Natural killer cell (primary cell): ENCODE data around the gene IFT81. TPM values are rescaled to one million over a fixed set of nuclear protein-coding genes. Genes with fewer than 3 reads are reported as not detected.

Experiments
- ATAC-seq, 3 donors: fragments of 150-1000 bp in 2 of 3; fragments of 200-7000 bp in 1 of 3; cut with Tn5 transposase; 1 replicate in 1 of 3; 2 replicates in 2 of 3; pipeline ENCODE4 v1.10.0; 2021; ENCODE audit warnings: mild to moderate bottlenecking in 2 of 3, moderate library complexity in 2 of 3
- DNase-seq, 2 donors: peaks; one replicate each; pipeline versions ENCODE4 v3.0.0 to v3.0.0-alpha.2; 2013 to 2021; ENCODE audit warnings: mixed read lengths in 1 of 2
- H3K27ac ChIP-seq: one replicate; pipeline ENCODE4 v1.5.1; 2013; ENCODE audit warnings: mild to moderate bottlenecking, low read length
- H3K27me3 ChIP-seq: one replicate; pipeline ENCODE4 v1.6.1; 2013; ENCODE audit warnings: low read length; ENCODE audit not compliant: control insufficient read depth, insufficient read depth
- H3K36me3 ChIP-seq: one replicate; pipeline ENCODE4 v1.6.1; 2013; ENCODE audit warnings: low read length; ENCODE audit not compliant: control insufficient read depth, insufficient read depth
- H3K4me1 ChIP-seq: one replicate; pipeline ENCODE4 v1.6.1; 2013; ENCODE audit warnings: low read length; ENCODE audit not compliant: control insufficient read depth, insufficient read depth
- H3K4me3 ChIP-seq: one replicate; pipeline ENCODE4 v1.5.1; 2013; ENCODE audit warnings: low read length
- H3K9me3 ChIP-seq: one replicate; pipeline ENCODE4 v1.6.1; 2013; ENCODE audit warnings: low read length; ENCODE audit not compliant: control insufficient read depth, insufficient read depth
- H3K27ac Mint-ChIP-seq, 2 donors: one replicate each; pipeline ENCODE4 v1.8.0; 2022; ENCODE audit warnings: mild to moderate bottlenecking in 2 of 2, mixed read lengths in 2 of 2, moderate library complexity in 1 of 2
- H3K27me3 Mint-ChIP-seq, 2 donors: one replicate each; pipeline ENCODE4 v1.8.0; 2022; ENCODE audit warnings: low read depth in 2 of 2, mixed read lengths in 2 of 2
- H3K36me3 Mint-ChIP-seq: one replicate; pipeline ENCODE4 v1.8.0; 2022; ENCODE audit warnings: mixed read lengths
- H3K4me1 Mint-ChIP-seq, 2 donors: one replicate each; pipeline ENCODE4 v1.8.0; 2022; ENCODE audit warnings: mixed read lengths in 2 of 2
- H3K4me3 Mint-ChIP-seq: one replicate; pipeline ENCODE4 v1.8.0; 2022; ENCODE audit warnings: mild to moderate bottlenecking, moderate library complexity, mixed read lengths
- H3K9me3 Mint-ChIP-seq, 2 donors: one replicate each; pipeline ENCODE4 v1.8.0; 2022; ENCODE audit warnings: mixed read lengths in 2 of 2
- WGBS: methylation state at CpG from one replicate; pipeline ENCODE4 v1.1.7; 2013; ENCODE audit warnings: missing lambda C conversion rate; ENCODE audit not compliant: insufficient coverage; 5-methylcytosine and 5-hydroxymethylcytosine counted together
- intact Hi-C: fragments of 100-400 bp; cut with micrococcal nuclease; formaldehyde crosslinking; loops from one replicate; pipeline ENCODE4 v1.14.2; 2022
- total RNA-seq, 4 donors: library from RNA; stranded (reverse); fragments of 120-200 nt in 1 of 4; gene quantifications; one replicate each; pipeline versions ENCODE4 v1.2.3 to v1.2.4, GENCODE V29; 2013 to 2022
- TF ChIP-seq, protein P1 (sequence below): fragments of 200-600 bp; IDR thresholded peaks from one replicate; pipeline ENCODE4 v1.8.0; 2022; ENCODE audit warnings: antibody characterized with exemption

Gene IFT81
- total RNA-seq, 3 donors from 2014 or later (not counting 1 experiment from before 2014, with no cell fraction given) = 0.61 to 1.4 (median 0.80) TPM

DNA sequence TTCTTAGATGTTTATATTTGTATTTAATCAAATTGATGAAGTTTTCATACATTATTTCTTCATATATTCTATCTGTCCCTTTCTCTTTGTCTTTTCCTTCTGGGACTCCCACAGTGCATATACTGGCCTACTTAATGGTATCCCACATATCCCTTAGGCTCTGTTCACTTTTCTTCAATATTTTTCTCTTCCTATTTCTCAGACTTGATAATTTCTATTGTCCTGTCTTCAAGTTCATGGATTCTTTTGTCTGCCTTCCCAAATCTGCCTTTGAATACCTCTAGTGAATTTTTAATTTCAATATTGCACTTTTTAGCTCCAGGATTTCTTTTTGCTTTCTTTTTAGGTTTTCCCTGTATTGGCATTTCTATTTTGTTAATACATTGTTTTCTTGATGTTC, 33.4 kb downstream of the IFT81 start:
- Mint-ChIP-seq H3K4me3 (no peak overlapping the region), H3K27me3 (no peaks in the 10 kb centered on the region), H3K4me1 (no peaks in the 10 kb centered on the region), H3K27ac (no peak overlapping the region), H3K9me3 (peaks cover 4 to 7% of the 10 kb centered on the region in 2 donors), H3K36me3 (peaks cover 16% of the 10 kb centered on the region)
- Histone ChIP-seq H3K4me3 (no peak overlapping the region), H3K9me3 (peaks cover 13% of the 10 kb centered on the region), H3K36me3 (no peaks in the 10 kb centered on the region), H3K27ac (no peak overlapping the region), H3K27me3 (no peaks in the 10 kb centered on the region), H3K4me1 (no peaks in the 10 kb centered on the region)
- ATAC-seq (no peak), DNase-seq (no peak)
- TF ChIP-seq, protein P1, sequence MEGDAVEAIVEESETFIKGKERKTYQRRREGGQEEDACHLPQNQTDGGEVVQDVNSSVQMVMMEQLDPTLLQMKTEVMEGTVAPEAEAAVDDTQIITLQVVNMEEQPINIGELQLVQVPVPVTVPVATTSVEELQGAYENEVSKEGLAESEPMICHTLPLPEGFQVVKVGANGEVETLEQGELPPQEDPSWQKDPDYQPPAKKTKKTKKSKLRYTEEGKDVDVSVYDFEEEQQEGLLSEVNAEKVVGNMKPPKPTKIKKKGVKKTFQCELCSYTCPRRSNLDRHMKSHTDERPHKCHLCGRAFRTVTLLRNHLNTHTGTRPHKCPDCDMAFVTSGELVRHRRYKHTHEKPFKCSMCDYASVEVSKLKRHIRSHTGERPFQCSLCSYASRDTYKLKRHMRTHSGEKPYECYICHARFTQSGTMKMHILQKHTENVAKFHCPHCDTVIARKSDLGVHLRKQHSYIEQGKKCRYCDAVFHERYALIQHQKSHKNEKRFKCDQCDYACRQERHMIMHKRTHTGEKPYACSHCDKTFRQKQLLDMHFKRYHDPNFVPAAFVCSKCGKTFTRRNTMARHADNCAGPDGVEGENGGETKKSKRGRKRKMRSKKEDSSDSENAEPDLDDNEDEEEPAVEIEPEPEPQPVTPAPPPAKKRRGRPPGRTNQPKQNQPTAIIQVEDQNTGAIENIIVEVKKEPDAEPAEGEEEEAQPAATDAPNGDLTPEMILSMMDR = no peak
- intact Hi-C loops = no loop called here

DNA sequence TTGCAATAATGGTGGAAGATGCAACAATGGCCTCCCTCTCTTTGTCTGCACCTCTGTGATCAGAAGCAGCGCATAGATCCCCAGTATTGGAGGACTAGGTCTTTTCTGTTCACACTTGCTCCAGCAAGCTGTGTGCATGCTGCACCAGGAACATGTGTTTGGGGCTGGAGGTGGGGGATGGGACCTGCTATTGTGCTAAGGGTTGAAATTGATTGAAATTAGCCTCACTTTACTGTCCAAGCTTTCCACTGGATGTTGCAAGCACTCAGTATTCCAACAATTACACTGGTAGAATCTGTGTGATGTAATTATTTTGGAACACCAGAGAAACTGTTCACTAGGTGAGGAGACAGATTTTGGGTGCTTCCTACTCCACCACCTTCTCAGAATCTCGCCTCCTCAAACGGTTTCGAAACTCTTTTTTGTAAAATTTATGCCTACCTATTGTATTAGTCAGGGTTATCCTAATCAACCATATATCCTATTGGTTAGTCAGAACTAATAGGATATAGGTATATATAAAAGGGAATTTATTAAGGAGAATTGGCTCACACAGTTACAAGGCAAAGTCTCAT, 35.6 kb downstream of the IFT81 start:
- no peaks in the 10 kb centered on the region for H3K27me3 ChIP-seq

GRCh38 chr12:110165540-110166159, 41.5 kb downstream of the IFT81 start:
- Histone ChIP-seq H3K9me3 (no peaks in the 10 kb centered on the region), H3K4me3 (no peak overlapping the region), H3K36me3 (no peaks in the 10 kb centered on the region), H3K27ac (no peak overlapping the region), H3K4me1 (no peaks in the 10 kb centered on the region), H3K27me3 (no peaks in the 10 kb centered on the region)
- ATAC-seq (no peak), DNase-seq (no peak)
- Mint-ChIP-seq H3K4me1 (no peaks in the 10 kb centered on the region), H3K4me3 (no peak overlapping the region), H3K36me3 (no peaks in the 10 kb centered on the region), H3K27me3 (no peaks in the 10 kb centered on the region), H3K27ac (no peak overlapping the region), H3K9me3 (no peaks in the 10 kb centered on the region)
- TF ChIP-seq, protein P1 = no peak
- intact Hi-C loops = no loop called here
- WGBS = 80% methylated on average over 2 of the region's 4 CpGs

More for the DNA sequence above, 35.6 kb downstream of the IFT81 start:
- no peaks in the 10 kb centered on the region for H3K36me3 ChIP-seq
- H3K9me3 ChIP-seq = peaks cover 13% of the 10 kb centered on the region
- Mint-ChIP-seq H3K4me1 (no peaks in the 10 kb centered on the region), H3K9me3 (peaks cover 4 to 7% of the 10 kb centered on the region in 2 donors), H3K27me3 (no peaks in the 10 kb centered on the region), H3K36me3 (peaks cover 16% of the 10 kb centered on the region), H3K4me3 (no peak overlapping the region), H3K27ac (no peak overlapping the region)
- 100% methylated on average over 1 of the region's 4 CpGs for WGBS
- H3K4me3 ChIP-seq = no peak overlapping the region
- intact Hi-C loops = no loop called here
- TF ChIP-seq, protein P1 = no peak
- H3K4me1 ChIP-seq = no peaks in the 10 kb centered on the region
- no peak overlapping the region for H3K27ac ChIP-seq
- DNase-seq = no peak
- no peak for ATAC-seq
